DND-41 (cell line): ENCODE measurements around the gene LHFPL4.

Experiments
- EZH2 ChIP-seq: IDR thresholded peaks from 3 replicates; pipeline ENCODE4 v1.6.1; 2012; ENCODE audit warnings: borderline replicate concordance, low read depth, mild to moderate bottlenecking, moderate library complexity, low read length, inconsistent platforms; ENCODE audit not compliant: severe bottlenecking
- TF ChIP-seq, protein P1 (sequence below): IDR thresholded peaks from 2 replicates; pipeline ENCODE4 v1.5.1; 2012; ENCODE audit warnings: borderline replicate concordance, low read length, moderate library complexity, mild to moderate bottlenecking; ENCODE audit not compliant: poor library complexity, severe bottlenecking; ENCODE audit errors: extremely low read depth

DNA sequence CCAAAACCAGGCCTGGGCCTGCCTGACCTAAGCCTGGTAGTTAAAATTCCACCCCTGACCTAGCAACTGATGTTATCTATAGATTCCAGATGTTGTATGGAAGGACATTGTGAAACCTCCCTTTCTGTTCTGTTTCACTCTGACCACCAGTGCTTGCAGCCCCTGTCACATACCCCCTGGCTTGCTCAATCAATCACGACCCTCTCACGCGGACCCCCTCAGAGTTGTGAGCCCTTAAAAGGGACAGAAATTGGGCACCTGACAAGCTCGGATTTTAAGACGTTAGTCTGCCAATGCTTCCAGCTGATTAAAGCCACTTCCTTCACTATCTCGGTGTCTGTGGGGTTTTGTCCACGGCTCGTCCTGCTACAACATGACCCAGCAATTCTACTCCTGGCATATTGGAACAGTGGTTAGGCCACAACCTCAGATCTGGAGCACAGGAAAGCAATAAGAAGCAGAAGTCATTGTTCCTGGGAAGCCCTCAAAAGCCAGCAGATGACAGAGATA lies 36.7 kb upstream of the LHFPL4 start:
- no peak for TF ChIP-seq EZH2
- TF ChIP-seq, protein P1, sequence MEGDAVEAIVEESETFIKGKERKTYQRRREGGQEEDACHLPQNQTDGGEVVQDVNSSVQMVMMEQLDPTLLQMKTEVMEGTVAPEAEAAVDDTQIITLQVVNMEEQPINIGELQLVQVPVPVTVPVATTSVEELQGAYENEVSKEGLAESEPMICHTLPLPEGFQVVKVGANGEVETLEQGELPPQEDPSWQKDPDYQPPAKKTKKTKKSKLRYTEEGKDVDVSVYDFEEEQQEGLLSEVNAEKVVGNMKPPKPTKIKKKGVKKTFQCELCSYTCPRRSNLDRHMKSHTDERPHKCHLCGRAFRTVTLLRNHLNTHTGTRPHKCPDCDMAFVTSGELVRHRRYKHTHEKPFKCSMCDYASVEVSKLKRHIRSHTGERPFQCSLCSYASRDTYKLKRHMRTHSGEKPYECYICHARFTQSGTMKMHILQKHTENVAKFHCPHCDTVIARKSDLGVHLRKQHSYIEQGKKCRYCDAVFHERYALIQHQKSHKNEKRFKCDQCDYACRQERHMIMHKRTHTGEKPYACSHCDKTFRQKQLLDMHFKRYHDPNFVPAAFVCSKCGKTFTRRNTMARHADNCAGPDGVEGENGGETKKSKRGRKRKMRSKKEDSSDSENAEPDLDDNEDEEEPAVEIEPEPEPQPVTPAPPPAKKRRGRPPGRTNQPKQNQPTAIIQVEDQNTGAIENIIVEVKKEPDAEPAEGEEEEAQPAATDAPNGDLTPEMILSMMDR, result no peak
